ENCODE measurements around the gene TAF4. TPM values are rescaled to one million over a fixed set of nuclear protein-coding genes. Genes with fewer than 3 reads are reported as not detected.

TAF4 gene
- total RNA-seq, 4 donors from 2014 or later: 6.2 to 37.6 (median 10.7) TPM

GRCh38 chr20:62068997-62069396, 3.3 kb upstream of the TAF4 start:
- Histone ChIP-seq H3K4me1 (peaks cover 8 to 13% of the 10 kb centered on the region in 2 donors), H3K27me3 (no peaks in the 10 kb centered on the region), H3K36me3 (no peaks in the 10 kb centered on the region), H3K4me3 (no peak overlapping the region), H3K27ac (peak overlapping the region; percentile 35 to 66), H3K9me3 (no peaks in the 10 kb centered on the region)
- DNase-seq: no peak
- TF ChIP-seq POLR2A (IDR thresholded peaks at IDR 0.05): no peak
- TF ChIP-seq, protein P1, sequence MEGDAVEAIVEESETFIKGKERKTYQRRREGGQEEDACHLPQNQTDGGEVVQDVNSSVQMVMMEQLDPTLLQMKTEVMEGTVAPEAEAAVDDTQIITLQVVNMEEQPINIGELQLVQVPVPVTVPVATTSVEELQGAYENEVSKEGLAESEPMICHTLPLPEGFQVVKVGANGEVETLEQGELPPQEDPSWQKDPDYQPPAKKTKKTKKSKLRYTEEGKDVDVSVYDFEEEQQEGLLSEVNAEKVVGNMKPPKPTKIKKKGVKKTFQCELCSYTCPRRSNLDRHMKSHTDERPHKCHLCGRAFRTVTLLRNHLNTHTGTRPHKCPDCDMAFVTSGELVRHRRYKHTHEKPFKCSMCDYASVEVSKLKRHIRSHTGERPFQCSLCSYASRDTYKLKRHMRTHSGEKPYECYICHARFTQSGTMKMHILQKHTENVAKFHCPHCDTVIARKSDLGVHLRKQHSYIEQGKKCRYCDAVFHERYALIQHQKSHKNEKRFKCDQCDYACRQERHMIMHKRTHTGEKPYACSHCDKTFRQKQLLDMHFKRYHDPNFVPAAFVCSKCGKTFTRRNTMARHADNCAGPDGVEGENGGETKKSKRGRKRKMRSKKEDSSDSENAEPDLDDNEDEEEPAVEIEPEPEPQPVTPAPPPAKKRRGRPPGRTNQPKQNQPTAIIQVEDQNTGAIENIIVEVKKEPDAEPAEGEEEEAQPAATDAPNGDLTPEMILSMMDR (IDR thresholded peaks at IDR 0.05): no peak
- intact Hi-C loops (cut with DNase I; ENCODE audit: low total_unique reads): loop anchor here (10.0 kb wide), 1 partner anchor 56 kb away; the partner anchor contains the start of gene LSM14B

DNA sequence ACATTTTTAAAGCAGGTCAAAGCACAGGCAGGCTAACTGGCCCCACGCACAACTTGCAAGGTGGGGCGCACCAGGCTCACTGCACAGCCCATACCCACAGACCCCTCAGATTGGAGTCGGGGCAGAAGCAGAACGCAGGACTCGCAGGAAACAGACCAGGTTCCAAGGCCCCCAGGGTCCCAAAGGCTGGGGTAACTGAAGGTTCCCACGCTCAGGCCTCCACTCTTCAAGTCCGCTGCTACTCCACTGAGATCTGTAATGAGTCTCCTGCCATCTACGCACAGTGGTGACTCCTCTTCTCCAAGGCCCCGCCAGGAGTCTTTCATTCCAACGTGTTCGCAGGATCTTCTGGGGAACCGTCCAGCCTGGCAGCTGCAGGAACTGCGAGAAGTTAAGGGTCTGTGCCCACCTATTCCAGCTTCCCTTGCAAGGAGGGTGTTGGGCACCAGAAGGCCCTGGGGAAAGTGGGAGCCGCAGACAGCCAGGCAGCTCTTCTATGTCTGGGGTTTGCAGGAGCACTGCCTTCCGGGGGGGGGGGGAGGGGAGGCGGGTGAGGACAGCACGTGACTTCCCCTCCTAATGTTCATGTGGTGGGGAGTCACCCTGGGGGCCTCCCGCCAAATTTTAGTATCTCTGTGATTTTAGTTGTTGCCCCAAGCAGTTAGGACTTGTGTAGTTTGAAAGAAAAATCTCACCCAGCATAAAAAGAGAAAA, 2.0 kb upstream of the TAF4 start:
- no peaks in the 10 kb centered on the region for H3K27me3 ChIP-seq
- H3K36me3 ChIP-seq: no peaks in the 10 kb centered on the region
- no peak overlapping the region for H3K4me3 ChIP-seq
- intact Hi-C loops (cut with DNase I; ENCODE audit: low total_unique reads): loop anchor here (10.0 kb wide), 1 partner anchor 57 kb away; the partner anchor contains the start of gene LSM14B
- TF ChIP-seq, protein P1 (IDR thresholded peaks at IDR 0.05): no peak
- no peak for TF ChIP-seq POLR2A (IDR thresholded peaks at IDR 0.05)
- peaks cover 8 to 26% of the 10 kb centered on the region in 2 donors for H3K4me1 ChIP-seq
- no peak overlapping the region for H3K27ac ChIP-seq
- H3K9me3 ChIP-seq: no peaks in the 10 kb centered on the region
- DNase-seq: no peak

- peaks cover 8 to 27% of the 10 kb centered on the region in 2 donors for H3K4me1 ChIP-seq
- no peak for DNase-seq
- H3K9me3 ChIP-seq: no peaks in the 10 kb centered on the region
- peak overlapping the region; percentile 84 to 88 for H3K27ac ChIP-seq
- TF ChIP-seq, protein P1 (IDR thresholded peaks at IDR 0.05): no peak
- TF ChIP-seq POLR2A (IDR thresholded peaks at IDR 0.05): no peak
- no peaks in the 10 kb centered on the region for H3K27me3 ChIP-seq
- H3K4me3 ChIP-seq: peak overlapping the region; percentile 40 to 59
- no peaks in the 10 kb centered on the region for H3K36me3 ChIP-seq
- intact Hi-C loops (cut with DNase I; ENCODE audit: low total_unique reads): loop anchor here (10.0 kb wide), 1 partner anchor 58 kb away; the partner anchor contains the start of gene LSM14B
Measured at GRCh38 chr20:62066983-62067433, 1.3 kb upstream of the TAF4 start.

GRCh38 chr20:62066339-62066982, 780 bp upstream of the TAF4 start:
- TF ChIP-seq, protein P1 (IDR thresholded peaks at IDR 0.05): no peak
- no peak for TF ChIP-seq POLR2A (IDR thresholded peaks at IDR 0.05)
- Histone ChIP-seq H3K4me1 (peaks cover 8 to 27% of the 10 kb centered on the region in 2 donors), H3K27ac (peak overlapping the region; percentile 84 to 88), H3K9me3 (no peaks in the 10 kb centered on the region), H3K27me3 (no peaks in the 10 kb centered on the region), H3K4me3 (peak overlapping the region; percentile 40 to 59), H3K36me3 (no peaks in the 10 kb centered on the region)
- intact Hi-C loops (cut with DNase I; ENCODE audit: low total_unique reads): loop anchor here (10.0 kb wide), 1 partner anchor 58 kb away; the partner anchor contains the start of gene LSM14B
- peak; percentile 37 to 39 for DNase-seq
